Glomerular endothelial cell (primary cell): ENCODE results near the gene BBS4. TPM values are rescaled to one million over a fixed set of nuclear protein-coding genes. Genes with fewer than 3 reads are reported as not detected.
"Not testable (repeated sequence)": the region's sequence is repeated elsewhere in the genome, so short reads cannot be mapped to it uniquely, and the experiment has no call there.

Source experiments
- DNase-seq: peaks from one replicate; pipeline ENCODE4 v3.0.0-alpha.2; 2011; ENCODE audit warnings: low read depth, low spot score; ENCODE audit errors: extremely low read depth
- total RNA-seq: library from RNA; depleted of rRNA; stranded (reverse); fragments of >200 nt; gene quantifications from 2 replicates; pipeline ENCODE4 v1.2.3, GENCODE V29; 2015

Gene BBS4
- total RNA-seq, 1 donor from 2014 or later, result 9.7 TPM

- DNase-seq, result no peak
Measured at GRCh38 chr15:72698938-72699337, 12.9 kb downstream of the BBS4 start.

- DNase-seq, result no peak
Measured at GRCh38 chr15:72700076-72700475, 14.1 kb downstream of the BBS4 start.

DNA sequence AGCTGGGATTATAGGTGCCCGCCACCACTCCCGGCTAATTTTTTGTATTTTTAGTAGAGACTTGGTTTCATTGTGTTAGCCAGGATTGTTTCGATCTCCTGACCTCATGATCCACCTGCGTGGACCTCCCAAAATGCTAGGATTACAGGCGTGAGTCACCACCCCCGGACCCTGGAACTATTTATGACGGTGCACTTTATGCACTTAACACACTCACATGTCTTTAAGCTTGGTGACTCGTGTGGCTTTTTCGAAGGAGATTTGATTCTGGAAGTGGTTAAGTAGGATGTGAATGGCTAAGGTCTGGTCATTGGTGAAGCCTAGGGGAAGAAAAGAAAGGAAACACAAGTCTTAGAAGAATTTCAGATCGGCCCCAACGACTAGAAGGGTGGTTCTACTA, 20.3 kb downstream of the BBS4 start:
- DNase-seq, result no peak

DNA sequence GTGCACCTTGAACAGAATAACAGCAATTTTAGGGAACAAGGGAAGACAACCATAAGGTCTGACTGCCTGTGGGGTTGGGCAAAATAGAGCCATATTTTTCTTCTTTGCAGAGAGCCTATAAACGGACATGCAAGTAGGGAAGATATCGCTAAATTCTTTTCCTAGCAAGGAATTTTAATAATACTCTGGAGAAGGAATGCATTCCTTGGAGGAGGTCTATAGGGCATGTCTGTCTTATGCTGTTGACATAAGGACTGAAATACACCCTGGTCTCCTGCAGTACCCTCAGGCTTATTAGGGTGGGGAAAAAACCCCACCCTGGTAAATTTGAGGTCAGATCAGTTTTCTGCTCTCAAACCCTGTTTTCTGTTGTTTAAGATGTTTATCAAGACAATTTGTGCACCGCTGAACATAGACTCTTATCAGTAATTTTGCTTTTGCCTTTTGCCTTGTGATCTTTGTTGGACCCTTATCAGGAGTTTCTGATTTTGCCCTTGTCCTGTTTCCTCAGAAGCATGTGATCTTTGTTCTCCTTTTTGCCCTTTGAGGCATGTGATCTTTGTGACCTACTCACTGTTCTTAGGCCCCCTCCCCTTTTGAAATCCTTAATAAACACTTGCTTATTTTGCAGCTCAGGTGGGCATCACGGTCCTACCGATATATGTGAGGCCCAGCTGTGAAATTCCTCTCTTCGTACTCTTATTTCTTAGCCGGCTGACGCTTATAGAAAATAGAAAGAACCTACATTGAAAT, 22.7 kb downstream of the BBS4 start:
- DNase-seq, result not testable (repeated sequence)

DNA sequence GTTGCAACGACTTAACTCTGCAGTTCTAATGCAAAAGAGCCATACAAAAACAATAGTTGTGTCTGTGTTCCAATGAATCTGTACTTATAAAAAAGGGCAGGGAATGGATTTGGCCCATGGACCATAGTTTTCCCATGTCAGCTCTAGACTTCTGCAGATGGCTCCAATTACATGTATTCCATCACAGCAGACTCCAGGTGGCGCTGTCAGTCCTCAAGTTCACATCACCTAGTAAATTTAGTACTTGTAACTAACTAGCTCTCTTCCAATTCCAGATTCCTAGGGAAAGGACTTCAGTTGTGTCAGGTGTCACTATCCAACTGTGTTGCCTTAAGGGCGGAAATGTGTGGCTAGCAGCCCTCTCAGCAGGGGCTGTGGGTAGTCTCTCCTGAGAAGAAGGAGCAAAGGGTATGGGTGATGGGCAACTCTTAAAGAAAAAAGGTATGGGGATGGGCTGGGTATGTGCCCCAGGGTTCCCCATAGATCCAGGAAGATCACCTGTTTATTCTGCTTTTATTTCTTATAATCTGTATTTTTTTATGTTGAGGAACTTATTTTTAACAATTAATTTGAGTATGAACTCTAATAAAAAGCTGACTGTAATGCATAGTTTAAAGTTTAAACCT, 36.2 kb downstream of the BBS4 start:
- DNase-seq, result peak; percentile 39

DNA sequence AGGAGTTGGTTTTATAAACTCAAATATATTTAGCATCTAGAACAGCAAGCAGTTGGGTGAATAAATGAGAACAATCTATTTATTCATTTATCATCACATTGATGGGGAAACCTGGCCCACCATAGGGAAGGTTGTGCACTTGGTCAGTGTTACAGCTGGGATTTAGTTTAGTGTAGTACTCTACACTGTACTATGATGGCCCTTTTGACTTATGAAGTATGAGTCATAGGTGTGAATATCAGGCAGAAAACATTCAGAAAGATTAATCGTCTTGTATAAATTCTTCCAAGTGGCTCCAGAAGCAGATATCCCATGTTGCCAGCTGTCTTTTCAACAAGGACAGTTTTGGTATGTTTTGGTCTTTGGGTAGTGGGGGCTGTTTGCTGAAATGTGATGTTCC, 38.0 kb downstream of the BBS4 start:
- DNase-seq, result no peak

- no peak for DNase-seq
Measured at GRCh38 chr15:72725446-72725845, 39.4 kb downstream of the BBS4 start.

DNA sequence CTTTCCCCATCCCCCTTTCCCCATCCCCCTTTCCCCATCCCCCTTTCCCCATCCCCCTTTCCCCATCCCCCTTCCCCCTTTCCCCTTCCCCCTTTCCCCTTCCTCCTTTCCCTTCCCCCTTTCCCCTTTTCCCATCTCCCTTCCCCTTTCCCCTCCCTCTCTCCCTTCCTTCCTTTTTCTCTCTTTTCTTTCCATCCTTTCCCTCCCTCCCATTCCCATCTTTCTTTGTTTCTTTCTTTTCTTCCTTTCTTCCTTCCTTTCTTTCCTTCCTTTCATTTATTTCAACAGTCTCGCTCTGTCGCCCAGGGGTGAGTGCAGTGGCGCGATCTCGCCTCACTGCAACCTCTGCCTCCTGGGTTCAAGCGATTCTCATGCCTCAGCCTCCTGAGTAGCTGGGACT, 39.8 kb downstream of the BBS4 start:
- DNase-seq, result not testable (repeated sequence)

DNA sequence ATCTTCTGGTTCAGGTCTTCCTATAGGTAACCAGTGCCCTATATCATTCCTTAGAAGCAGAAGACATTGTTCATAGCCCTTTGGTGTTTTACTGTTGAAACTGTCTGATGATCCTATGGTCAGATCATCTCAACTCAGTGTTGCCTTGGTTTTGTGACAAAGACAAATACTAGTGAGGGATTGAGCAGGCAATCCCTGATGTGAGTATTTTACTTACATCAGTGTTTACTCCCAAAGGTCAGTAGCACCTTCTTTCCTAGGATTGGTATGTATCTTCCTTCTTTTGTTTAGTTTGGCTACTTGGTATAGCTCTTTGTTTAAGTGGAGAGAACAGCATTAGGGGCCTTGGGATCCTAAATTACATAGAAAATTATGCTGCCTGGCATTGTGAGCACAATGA, 41.1 kb downstream of the BBS4 start:
- DNase-seq, result no peak

DNA sequence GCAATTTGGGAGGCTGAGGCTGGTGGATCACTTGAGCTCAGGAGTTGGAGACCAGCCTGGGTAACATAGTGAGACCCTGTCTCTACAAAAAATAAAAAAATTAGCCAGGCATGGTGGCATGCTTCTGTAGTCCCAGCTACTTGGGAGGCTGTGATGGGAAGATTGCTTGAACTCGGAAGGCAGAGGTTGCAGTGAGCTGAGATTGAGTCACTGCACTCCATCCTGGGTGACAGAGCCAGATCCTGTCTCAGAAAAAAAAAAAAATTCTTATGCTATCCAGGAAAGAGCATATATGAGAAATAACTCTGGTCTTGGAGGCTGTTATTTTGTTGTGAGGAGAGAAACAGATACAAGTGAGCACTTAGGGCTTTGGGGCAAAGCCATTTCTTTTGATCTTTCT, 42.2 kb downstream of the BBS4 start:
- DNase-seq, result not testable (repeated sequence)

DNA sequence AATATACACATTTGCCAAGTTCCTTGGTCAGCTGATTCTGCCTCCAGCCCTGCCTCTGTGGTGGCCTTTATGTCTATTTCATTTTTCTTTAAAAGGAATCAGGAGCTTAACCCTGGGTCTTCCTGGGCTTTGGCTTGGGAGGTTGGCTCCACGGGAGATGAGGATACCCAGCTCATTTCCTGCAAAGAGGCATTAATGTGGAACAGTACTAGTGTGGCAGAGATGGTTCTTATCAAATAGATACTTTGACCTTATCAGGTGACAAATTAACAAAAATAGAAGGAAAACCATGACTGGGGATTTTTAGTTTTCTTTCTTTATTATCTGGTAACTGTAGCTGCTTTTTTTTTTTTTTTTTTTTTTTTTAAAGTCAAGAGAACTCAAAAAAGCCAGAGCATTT, 42.8 kb downstream of the BBS4 start:
- DNase-seq, result no peak

DNA sequence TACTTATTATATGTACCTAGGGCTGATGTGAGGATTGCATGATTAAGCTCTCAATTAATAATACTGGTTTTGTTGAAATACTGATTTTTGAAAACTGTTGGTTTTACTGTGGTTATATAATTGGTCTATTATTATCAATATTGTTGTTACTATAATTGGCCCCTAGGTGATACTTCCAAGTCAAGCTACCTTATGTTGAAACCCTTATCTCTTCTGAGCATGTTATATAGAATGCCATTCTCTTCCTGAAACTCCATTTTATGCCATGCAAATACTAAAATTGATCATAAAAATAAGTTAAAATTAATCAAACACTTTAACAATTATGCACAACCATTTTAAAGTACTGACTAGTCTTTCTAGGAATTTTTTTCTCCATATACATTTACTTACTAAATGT, 46.1 kb downstream of the BBS4 start:
- no peak for DNase-seq

DNA sequence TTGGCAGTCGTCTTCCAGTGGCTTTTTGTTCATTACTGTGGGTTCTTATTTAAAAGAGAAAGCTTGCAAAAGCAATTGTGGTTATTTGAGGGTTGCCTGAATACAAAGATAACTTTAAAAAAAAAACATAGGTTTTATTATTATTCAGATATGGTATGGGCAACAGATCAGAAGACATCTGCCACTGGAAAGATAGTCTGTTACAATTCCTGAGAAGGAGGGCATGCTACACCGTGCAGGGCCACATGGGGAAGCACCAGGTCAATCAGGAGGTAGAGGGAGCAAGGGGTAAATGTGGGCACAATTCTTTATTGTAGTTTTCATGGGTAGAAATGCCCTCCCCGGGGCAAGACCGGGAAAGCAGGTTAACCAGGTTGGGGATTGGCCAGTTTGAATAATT, 46.5 kb downstream of the BBS4 start:
- DNase-seq, result no peak

- DNase-seq, result no peak
Measured at GRCh38 chr15:72733941-72734738, 48.1 kb downstream of the BBS4 start.

DNA sequence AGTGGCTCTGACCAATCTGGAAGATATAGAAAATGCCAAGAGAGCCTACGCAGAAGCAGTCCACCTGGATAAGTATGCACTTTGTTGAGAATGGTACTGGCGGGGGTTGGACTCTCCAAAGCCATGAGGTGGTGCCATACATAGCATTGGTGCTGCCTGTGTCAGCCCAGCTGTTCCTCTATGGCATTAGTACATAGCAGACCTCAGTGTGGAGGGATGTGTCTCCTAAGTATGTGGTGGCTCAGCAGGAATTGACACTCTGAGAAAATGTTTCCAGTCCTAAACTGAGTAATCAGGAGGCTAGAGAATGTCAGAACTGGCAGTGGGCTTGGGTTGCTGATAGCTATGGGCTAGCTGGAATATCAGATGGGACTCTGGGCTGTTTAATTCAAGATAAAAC, 49.1 kb downstream of the BBS4 start:
- no peak for DNase-seq

DNA sequence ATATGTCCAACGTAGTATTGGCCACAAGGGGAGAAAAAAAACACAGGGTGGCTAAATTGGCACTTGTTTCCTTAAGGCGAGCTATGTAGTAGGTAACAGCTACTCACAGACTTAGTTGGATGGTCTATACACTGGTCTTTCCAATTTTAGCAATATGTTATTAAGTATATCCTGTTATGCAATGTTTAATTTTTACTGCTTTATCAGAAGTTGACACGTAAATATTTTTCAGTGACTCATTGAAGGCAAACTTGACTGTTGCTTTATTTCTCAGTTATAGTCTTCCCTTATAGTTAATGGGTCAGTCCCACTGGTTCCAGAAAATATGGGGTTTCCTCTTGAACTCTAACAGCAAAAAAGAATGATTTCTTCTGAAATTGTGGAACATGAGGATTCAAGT, 51.1 kb downstream of the BBS4 start:
- no peak for DNase-seq

GRCh38 chr15:72737723-72738122, 51.7 kb downstream of the BBS4 start:
- DNase-seq, result no peak

- no peak for DNase-seq
Measured at GRCh38 chr15:72740219-72740618, 54.2 kb downstream of the BBS4 start.

DNA sequence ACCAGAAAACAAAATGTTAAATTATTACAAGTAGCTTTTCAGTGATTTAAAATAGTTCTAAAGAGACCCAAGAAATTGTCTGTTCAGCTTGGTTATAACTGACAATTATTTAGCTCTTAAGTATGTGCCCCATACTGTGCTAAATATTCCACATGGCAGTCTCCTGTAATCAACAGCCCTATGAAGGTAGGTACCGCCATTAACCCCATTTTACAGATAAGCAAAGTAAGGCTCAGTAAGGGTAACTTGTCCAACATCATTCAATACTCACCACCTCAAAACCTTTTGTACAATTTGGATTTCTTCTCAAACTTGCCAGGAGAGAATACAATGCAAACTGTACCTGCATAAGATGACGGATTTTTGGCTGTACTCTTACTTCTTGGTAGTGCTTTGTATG, 63.7 kb downstream of the BBS4 start:
- DNase-seq, result no peak

GRCh38 chr15:72751751-72752455, 65.9 kb downstream of the BBS4 start:
- DNase-seq, result no peak

- no peak for DNase-seq
Measured at GRCh38 chr15:72754096-72754495, 68.1 kb downstream of the BBS4 start.
